Glutamatergic neuron (in vitro differentiated cells): Measurements from ENCODE around the gene JAKMIP1. TPM values are rescaled to one million over a fixed set of nuclear protein-coding genes. Genes with fewer than 3 reads are reported as not detected.

ENCODE experiments used
- DNase-seq: peaks from one replicate; pipeline ENCODE4 v3.0.0; 2022
- H3K27ac Mint-ChIP-seq: one replicate; pipeline ENCODE4 v1.8.0; 2020; ENCODE audit warnings: mild to moderate bottlenecking, mixed read lengths, inconsistent platforms; ENCODE audit not compliant: unreplicated experiment
- H3K27me3 Mint-ChIP-seq: one replicate; pipeline ENCODE4 v1.8.0; 2020; ENCODE audit warnings: mild to moderate bottlenecking, moderate library complexity, mixed read lengths, inconsistent platforms; ENCODE audit not compliant: unreplicated experiment
- H3K36me3 Mint-ChIP-seq: one replicate; pipeline ENCODE4 v1.8.0; 2020; ENCODE audit warnings: mild to moderate bottlenecking, mixed read lengths, inconsistent platforms; ENCODE audit not compliant: unreplicated experiment
- H3K4me1 Mint-ChIP-seq: one replicate; pipeline ENCODE4 v1.8.0; 2020; ENCODE audit warnings: mild to moderate bottlenecking, low read depth, mixed read lengths, inconsistent platforms; ENCODE audit not compliant: unreplicated experiment
- H3K4me3 Mint-ChIP-seq: one replicate; pipeline ENCODE4 v1.8.0; 2020; ENCODE audit warnings: mild to moderate bottlenecking, mixed read lengths, inconsistent platforms; ENCODE audit not compliant: unreplicated experiment
- H3K9me3 Mint-ChIP-seq: one replicate; pipeline ENCODE4 v1.8.0; 2020; ENCODE audit warnings: mild to moderate bottlenecking, moderate library complexity, mixed read lengths, inconsistent platforms; ENCODE audit not compliant: unreplicated experiment
- CTCF ChIP-seq: fragments of 200-600 bp; sonication (generic); IDR thresholded peaks from one replicate; pipeline ENCODE4 v1.5.0; 2021; ENCODE audit not compliant: partially characterized antibody, unreplicated experiment
- total RNA-seq: library from RNA; stranded (reverse); fragmentation: NEBNext Ultra II Directional; extraction: Animal tissue kit (Norgen Biotek cat#: 25700); gene quantifications from one replicate; pipeline ENCODE4 v1.2.1, GENCODE V29; 2021; ENCODE audit not compliant: unreplicated experiment

The JAKMIP1 gene
- total RNA-seq, 1 donor from 2014 or later: 2.4 TPM

- DNase-seq: no peak
- peaks cover 4% of the 10 kb centered on the region for H3K4me1 Mint-ChIP-seq
- H3K4me3 Mint-ChIP-seq: no peak overlapping the region
- peaks cover 4% of the 10 kb centered on the region for H3K9me3 Mint-ChIP-seq
- no peak for TF ChIP-seq CTCF
- H3K27ac Mint-ChIP-seq: no peak overlapping the region
- no peaks in the 10 kb centered on the region for H3K27me3 Mint-ChIP-seq
- peaks cover 10% of the 10 kb centered on the region for H3K36me3 Mint-ChIP-seq
Measured at GRCh38 chr4:6191448-6192130, 8.8 kb downstream of the JAKMIP1 start.

- no peak overlapping the region for H3K27ac Mint-ChIP-seq
- no peaks in the 10 kb centered on the region for H3K27me3 Mint-ChIP-seq
- peaks cover under 1% of the 10 kb centered on the region for H3K4me1 Mint-ChIP-seq
- peaks cover 5% of the 10 kb centered on the region for H3K9me3 Mint-ChIP-seq
- H3K36me3 Mint-ChIP-seq: peaks cover 15% of the 10 kb centered on the region
- no peak for DNase-seq
- TF ChIP-seq CTCF: no peak
- no peak overlapping the region for H3K4me3 Mint-ChIP-seq
Measured at GRCh38 chr4:6190486-6190885, 9.9 kb downstream of the JAKMIP1 start.

- Mint-ChIP-seq H3K27me3 (no peaks in the 10 kb centered on the region), H3K27ac (no peak overlapping the region), H3K4me3 (no peak overlapping the region), H3K36me3 (peaks cover 15% of the 10 kb centered on the region), H3K4me1 (no peaks in the 10 kb centered on the region), H3K9me3 (peaks cover 5% of the 10 kb centered on the region)
- TF ChIP-seq CTCF: no peak
- DNase-seq: no peak
Measured at GRCh38 chr4:6189511-6189910, 10.8 kb downstream of the JAKMIP1 start.

- no peak for TF ChIP-seq CTCF
- Mint-ChIP-seq H3K4me3 (no peak overlapping the region), H3K4me1 (no peaks in the 10 kb centered on the region), H3K9me3 (peaks cover 5% of the 10 kb centered on the region), H3K36me3 (peaks cover 15% of the 10 kb centered on the region), H3K27me3 (no peaks in the 10 kb centered on the region), H3K27ac (no peak overlapping the region)
- no peak for DNase-seq
Measured at GRCh38 chr4:6188687-6189305, 11.6 kb downstream of the JAKMIP1 start.

GRCh38 chr4:6184169-6184568, 16.2 kb downstream of the JAKMIP1 start:
- H3K9me3 Mint-ChIP-seq: peaks cover 6% of the 10 kb centered on the region
- DNase-seq: no peak
- H3K27me3 Mint-ChIP-seq: no peaks in the 10 kb centered on the region
- H3K27ac Mint-ChIP-seq: peak overlapping the region; percentile 48
- no peak for TF ChIP-seq CTCF
- peaks cover 15% of the 10 kb centered on the region for H3K36me3 Mint-ChIP-seq
- no peak overlapping the region for H3K4me3 Mint-ChIP-seq
- H3K4me1 Mint-ChIP-seq: no peaks in the 10 kb centered on the region
